HEK293 (cell line): ENCODE measurements around the gene ARHGDIG.
A peak's percentile ranks its signal among the peaks of the same experiment; 100 is the strongest.

Experiments used
- CTCF ChIA-PET: fragments of 350-600 bp; formaldehyde crosslinking; extraction: SDS; loops from one replicate; lab custom pipeline; 2021; ENCODE audit warnings: antibody characterized with exemption; lab: Yijun Ruan, JAX
- POLR2A ChIA-PET: fragments of 300-600 bp; formaldehyde crosslinking; extraction: SDS; loops from one replicate; lab custom pipeline; 2020; ENCODE audit warnings: antibody characterized with exemption, inconsistent platforms; lab: Yijun Ruan, JAX
- H3K27ac ChIP-seq: fragments of 200-500 bp; sonication (Bioruptor generic); 2 replicates; pipeline ENCODE4 v1.5.1; 2014; ENCODE audit warnings: low read depth, low read length, control low read depth, inconsistent platforms; ENCODE audit errors: extremely low read depth
- H3K36me3 ChIP-seq, 2 experiments: fragments of 200-500 bp in 1 of 2; sonication (Bioruptor generic) in 1 of 2; 1 replicate in 1 of 2; 2 replicates in 1 of 2; pipeline ENCODE4 v1.5.1; 2014 to 2017; ENCODE audit warnings: inconsistent platforms in 2 of 2, low read length in 2 of 2; ENCODE audit not compliant: control insufficient read depth in 2 of 2, insufficient read depth in 1 of 2
- H3K4me1 ChIP-seq: fragments of 200-500 bp; sonication (Bioruptor generic); 2 replicates; pipeline ENCODE4 v1.5.1; 2014; ENCODE audit warnings: mild to moderate bottlenecking, low read length, inconsistent platforms; ENCODE audit not compliant: control insufficient read depth, insufficient read depth
- H3K4me3 ChIP-seq: 2 replicates; pipeline ENCODE4 v1.5.1; 2011; ENCODE audit warnings: low read depth, mild to moderate bottlenecking, control low read depth, low read length, moderate library complexity
- H3K9me3 ChIP-seq: fragments of 200-500 bp; sonication (Bioruptor generic); 2 replicates; pipeline ENCODE4 v1.5.1; 2014; ENCODE audit warnings: low read depth, low read length, inconsistent platforms; ENCODE audit not compliant: control insufficient read depth, insufficient read depth
- BCL11A ChIP-seq: fragments of 450-650 bp; formaldehyde crosslinking; IDR thresholded peaks from 2 replicates; pipeline ENCODE4 v1.5.1; 2016; ENCODE audit warnings: low read depth, missing biosample characterization, missing genetic modification characterization
- GLIS2 ChIP-seq: fragments of 450-650 bp; formaldehyde crosslinking; IDR thresholded peaks from 2 replicates; pipeline ENCODE4 v1.5.1; 2016; ENCODE audit warnings: missing biosample characterization, missing genetic modification characterization
- KLF1 ChIP-seq: fragments of 450-650 bp; formaldehyde crosslinking; IDR thresholded peaks from 2 replicates; pipeline ENCODE4 v1.5.1; 2016; ENCODE audit warnings: missing biosample characterization, missing genetic modification characterization
- KLF7 ChIP-seq: fragments of 450-650 bp; formaldehyde crosslinking; IDR thresholded peaks from 2 replicates; pipeline ENCODE4 v1.5.1; 2016; ENCODE audit warnings: missing biosample characterization, missing genetic modification characterization, borderline replicate concordance
- MYNN ChIP-seq: fragments of 450-650 bp; formaldehyde crosslinking; IDR thresholded peaks from 2 replicates; pipeline ENCODE4 v1.5.1; 2016; ENCODE audit warnings: missing biosample characterization, missing genetic modification characterization, borderline replicate concordance
- OSR2 ChIP-seq: fragments of 450-650 bp; formaldehyde crosslinking; IDR thresholded peaks from 2 replicates; pipeline ENCODE4 v1.5.1; 2016; ENCODE audit warnings: missing biosample characterization, missing genetic modification characterization
- RBAK ChIP-seq: fragments of 450-650 bp; formaldehyde crosslinking; IDR thresholded peaks from 2 replicates; pipeline ENCODE4 v1.5.1; 2016; ENCODE audit warnings: missing biosample characterization, missing genetic modification characterization
- SCRT1 ChIP-seq: fragments of 450-650 bp; formaldehyde crosslinking; IDR thresholded peaks from 2 replicates; pipeline ENCODE4 v1.5.1; 2016; ENCODE audit warnings: missing biosample characterization, missing genetic modification characterization, borderline replicate concordance
- SP3 ChIP-seq: fragments of 450-650 bp; formaldehyde crosslinking; IDR thresholded peaks from 2 replicates; pipeline ENCODE4 v1.5.1; 2016; ENCODE audit warnings: missing biosample characterization, missing genetic modification characterization
- ZBTB1 ChIP-seq: fragments of 450-650 bp; formaldehyde crosslinking; IDR thresholded peaks from 2 replicates; pipeline ENCODE4 v1.5.1; 2016; ENCODE audit warnings: missing biosample characterization, missing genetic modification characterization
- ZIC2 ChIP-seq: fragments of 450-650 bp; formaldehyde crosslinking; IDR thresholded peaks from 2 replicates; pipeline ENCODE4 v1.5.1; 2016; ENCODE audit warnings: missing biosample characterization, missing genetic modification characterization
- ZNF214 ChIP-seq: fragments of 450-650 bp; formaldehyde crosslinking; IDR thresholded peaks from 2 replicates; pipeline ENCODE4 v1.5.1; 2017; ENCODE audit warnings: missing biosample characterization, mild to moderate bottlenecking, missing genetic modification characterization, borderline replicate concordance
- ZNF221 ChIP-seq: fragments of 450-650 bp; formaldehyde crosslinking; IDR thresholded peaks from 2 replicates; pipeline ENCODE4 v1.5.1; 2017; ENCODE audit warnings: missing biosample characterization, missing genetic modification characterization, borderline replicate concordance
- ZNF302 ChIP-seq: fragments of 450-650 bp; formaldehyde crosslinking; IDR thresholded peaks from 2 replicates; pipeline ENCODE4 v1.5.1; 2016; ENCODE audit warnings: missing biosample characterization, missing genetic modification characterization, low read depth
- ZNF335 ChIP-seq: fragments of 450-650 bp; formaldehyde crosslinking; conservative IDR thresholded peaks from 2 replicates; pipeline ENCODE4 v1.5.1; 2016; ENCODE audit warnings: missing biosample characterization, missing genetic modification characterization
- ZNF341 ChIP-seq: fragments of 450-650 bp; formaldehyde crosslinking; IDR thresholded peaks from 2 replicates; pipeline ENCODE4; 2016; ENCODE audit warnings: low read depth, missing biosample characterization, missing genetic modification characterization
- ZNF37A ChIP-seq: fragments of 450-650 bp; IDR thresholded peaks from 2 replicates; pipeline ENCODE4 v1.5.1; 2018; ENCODE audit warnings: missing biosample characterization, missing genetic modification characterization
- ZNF529 ChIP-seq: fragments of 450-650 bp; formaldehyde crosslinking; IDR thresholded peaks from 2 replicates; pipeline ENCODE4 v1.5.1; 2017; ENCODE audit warnings: missing genetic modification characterization, missing biosample characterization; ENCODE audit not compliant: insufficient replicate concordance
- ZNF561 ChIP-seq: fragments of 450-650 bp; IDR thresholded peaks from 2 replicates; pipeline ENCODE4 v1.5.1; 2018; ENCODE audit warnings: missing biosample characterization, missing genetic modification characterization, borderline replicate concordance
- ZNF664 ChIP-seq: fragments of 450-650 bp; formaldehyde crosslinking; IDR thresholded peaks from 2 replicates; pipeline ENCODE4 v1.5.1; 2016; ENCODE audit warnings: missing biosample characterization, missing genetic modification characterization
- ZNF670 ChIP-seq: fragments of 450-650 bp; formaldehyde crosslinking; IDR thresholded peaks from 2 replicates; pipeline ENCODE4 v1.5.1; 2016; ENCODE audit warnings: missing biosample characterization, missing genetic modification characterization, low read depth
- ZNF792 ChIP-seq: fragments of 450-650 bp; formaldehyde crosslinking; IDR thresholded peaks from 2 replicates; pipeline ENCODE4 v1.5.1; 2016; ENCODE audit warnings: missing biosample characterization, missing genetic modification characterization
- TF ChIP-seq, protein P1 (sequence below): fragments of 450-650 bp; formaldehyde crosslinking; IDR thresholded peaks from 2 replicates; pipeline ENCODE4 v1.5.1; 2017; ENCODE audit warnings: missing biosample characterization, missing genetic modification characterization
- TF ChIP-seq, protein P2 (sequence below): fragments of 450-650 bp; formaldehyde crosslinking; IDR thresholded peaks from 2 replicates; pipeline ENCODE4 v1.5.1; 2016; ENCODE audit warnings: missing biosample characterization, missing genetic modification characterization

ARHGDIG gene

DNA sequence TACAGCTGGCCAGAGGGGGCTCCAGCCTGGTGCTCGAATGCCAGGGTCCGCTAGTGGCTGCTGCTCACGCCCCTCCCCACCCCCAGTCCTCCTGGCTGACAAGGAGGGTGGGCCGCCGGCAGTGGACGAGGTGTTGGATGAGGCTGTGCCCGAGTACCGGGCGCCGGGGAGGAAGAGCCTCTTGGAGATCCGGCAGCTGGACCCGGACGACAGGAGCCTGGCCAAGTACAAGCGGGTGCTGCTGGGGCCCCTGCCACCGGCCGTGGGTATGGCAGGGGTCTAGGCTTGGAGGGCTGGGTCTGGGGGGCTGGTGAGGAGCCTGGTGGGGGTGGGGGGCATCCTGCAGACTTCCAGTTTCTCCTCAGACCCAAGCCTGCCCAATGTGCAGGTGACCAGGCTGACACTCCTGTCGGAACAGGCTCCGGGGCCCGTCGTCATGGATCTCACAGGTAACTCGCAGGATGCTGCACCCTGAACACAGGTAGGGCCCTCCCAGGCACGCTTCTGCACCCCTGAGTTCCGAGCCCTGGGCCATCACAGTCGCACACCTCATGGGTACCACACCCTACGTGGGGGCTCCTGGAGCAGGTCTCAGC lies 1.4 kb downstream of the ARHGDIG start:
- no peaks in the 10 kb centered on the region for H3K4me1 ChIP-seq
- no peak overlapping the region for H3K4me3 ChIP-seq
- ChIA-PET CTCF (interaction anchor here (0.7 kb wide), 1 partner anchor 174 kb away, joined by 4 read pairs; no protein-coding TSS in a partner anchor), POLR2A (no interaction called here)
- H3K27ac ChIP-seq = no peak overlapping the region
- peaks cover 0 to 11% of the 10 kb centered on the region in 2 experiments; a peak in 1 of 3 replicates for H3K36me3 ChIP-seq
- H3K9me3 ChIP-seq = no peaks in the 10 kb centered on the region
- no peak for TF ChIP-seq ZNF37A (tag by site-specific recombination)
- TF ChIP-seq, protein P1, sequence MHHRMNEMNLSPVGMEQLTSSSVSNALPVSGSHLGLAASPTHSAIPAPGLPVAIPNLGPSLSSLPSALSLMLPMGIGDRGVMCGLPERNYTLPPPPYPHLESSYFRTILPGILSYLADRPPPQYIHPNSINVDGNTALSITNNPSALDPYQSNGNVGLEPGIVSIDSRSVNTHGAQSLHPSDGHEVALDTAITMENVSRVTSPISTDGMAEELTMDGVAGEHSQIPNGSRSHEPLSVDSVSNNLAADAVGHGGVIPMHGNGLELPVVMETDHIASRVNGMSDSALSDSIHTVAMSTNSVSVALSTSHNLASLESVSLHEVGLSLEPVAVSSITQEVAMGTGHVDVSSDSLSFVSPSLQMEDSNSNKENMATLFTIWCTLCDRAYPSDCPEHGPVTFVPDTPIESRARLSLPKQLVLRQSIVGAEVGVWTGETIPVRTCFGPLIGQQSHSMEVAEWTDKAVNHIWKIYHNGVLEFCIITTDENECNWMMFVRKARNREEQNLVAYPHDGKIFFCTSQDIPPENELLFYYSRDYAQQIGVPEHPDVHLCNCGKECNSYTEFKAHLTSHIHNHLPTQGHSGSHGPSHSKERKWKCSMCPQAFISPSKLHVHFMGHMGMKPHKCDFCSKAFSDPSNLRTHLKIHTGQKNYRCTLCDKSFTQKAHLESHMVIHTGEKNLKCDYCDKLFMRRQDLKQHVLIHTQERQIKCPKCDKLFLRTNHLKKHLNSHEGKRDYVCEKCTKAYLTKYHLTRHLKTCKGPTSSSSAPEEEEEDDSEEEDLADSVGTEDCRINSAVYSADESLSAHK = 0 out of 2 replicates have a peak, but pooled peaks have one; percentile 3
- 0 out of 2 replicates have a peak, but pooled peaks have one; percentile 19 for TF ChIP-seq ZNF341

DNA sequence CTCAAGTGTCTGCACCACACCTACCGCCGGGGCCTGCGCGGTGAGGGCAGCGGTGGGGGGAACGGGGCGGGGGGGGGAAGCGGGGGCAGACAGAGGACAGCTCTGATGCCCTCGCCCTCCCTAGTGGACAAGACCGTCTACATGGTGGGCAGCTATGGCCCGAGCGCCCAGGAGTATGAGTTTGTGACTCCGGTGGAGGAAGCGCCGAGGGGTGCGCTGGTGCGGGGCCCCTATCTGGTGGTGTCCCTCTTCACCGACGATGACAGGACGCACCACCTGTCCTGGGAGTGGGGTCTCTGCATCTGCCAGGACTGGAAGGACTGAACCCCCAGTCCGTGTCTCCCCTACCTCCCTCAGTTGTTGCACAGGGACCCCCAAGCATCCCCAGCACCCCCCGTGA lies 2.1 kb downstream of the ARHGDIG start:
- CTCF ChIA-PET = no interaction called here
- no peaks in the 10 kb centered on the region for H3K4me1 ChIP-seq
- no peak overlapping the region for H3K4me3 ChIP-seq
- H3K27ac ChIP-seq = no peak overlapping the region
- no peaks in the 10 kb centered on the region for H3K9me3 ChIP-seq
- POLR2A ChIA-PET = no interaction called here
- peaks cover 0 to 19% of the 10 kb centered on the region in 2 experiments; a peak in 1 of 3 replicates for H3K36me3 ChIP-seq
- TF ChIP-seq SP3 (tag by site-specific recombination) = no peak
- no peak for TF ChIP-seq ZNF792 (tag by site-specific recombination)
- peak; percentile 16; the same call in 1 of the 2 replicates for TF ChIP-seq GLIS2 (tag by site-specific recombination)
- no peak for TF ChIP-seq BCL11A (tag by site-specific recombination)
- no peak for TF ChIP-seq ZBTB1 (tag by site-specific recombination)
- TF ChIP-seq, protein P2, sequence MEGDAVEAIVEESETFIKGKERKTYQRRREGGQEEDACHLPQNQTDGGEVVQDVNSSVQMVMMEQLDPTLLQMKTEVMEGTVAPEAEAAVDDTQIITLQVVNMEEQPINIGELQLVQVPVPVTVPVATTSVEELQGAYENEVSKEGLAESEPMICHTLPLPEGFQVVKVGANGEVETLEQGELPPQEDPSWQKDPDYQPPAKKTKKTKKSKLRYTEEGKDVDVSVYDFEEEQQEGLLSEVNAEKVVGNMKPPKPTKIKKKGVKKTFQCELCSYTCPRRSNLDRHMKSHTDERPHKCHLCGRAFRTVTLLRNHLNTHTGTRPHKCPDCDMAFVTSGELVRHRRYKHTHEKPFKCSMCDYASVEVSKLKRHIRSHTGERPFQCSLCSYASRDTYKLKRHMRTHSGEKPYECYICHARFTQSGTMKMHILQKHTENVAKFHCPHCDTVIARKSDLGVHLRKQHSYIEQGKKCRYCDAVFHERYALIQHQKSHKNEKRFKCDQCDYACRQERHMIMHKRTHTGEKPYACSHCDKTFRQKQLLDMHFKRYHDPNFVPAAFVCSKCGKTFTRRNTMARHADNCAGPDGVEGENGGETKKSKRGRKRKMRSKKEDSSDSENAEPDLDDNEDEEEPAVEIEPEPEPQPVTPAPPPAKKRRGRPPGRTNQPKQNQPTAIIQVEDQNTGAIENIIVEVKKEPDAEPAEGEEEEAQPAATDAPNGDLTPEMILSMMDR (tag by site-specific recombination) = no peak
- no peak for TF ChIP-seq ZNF214 (tag by site-specific recombination)

DNA sequence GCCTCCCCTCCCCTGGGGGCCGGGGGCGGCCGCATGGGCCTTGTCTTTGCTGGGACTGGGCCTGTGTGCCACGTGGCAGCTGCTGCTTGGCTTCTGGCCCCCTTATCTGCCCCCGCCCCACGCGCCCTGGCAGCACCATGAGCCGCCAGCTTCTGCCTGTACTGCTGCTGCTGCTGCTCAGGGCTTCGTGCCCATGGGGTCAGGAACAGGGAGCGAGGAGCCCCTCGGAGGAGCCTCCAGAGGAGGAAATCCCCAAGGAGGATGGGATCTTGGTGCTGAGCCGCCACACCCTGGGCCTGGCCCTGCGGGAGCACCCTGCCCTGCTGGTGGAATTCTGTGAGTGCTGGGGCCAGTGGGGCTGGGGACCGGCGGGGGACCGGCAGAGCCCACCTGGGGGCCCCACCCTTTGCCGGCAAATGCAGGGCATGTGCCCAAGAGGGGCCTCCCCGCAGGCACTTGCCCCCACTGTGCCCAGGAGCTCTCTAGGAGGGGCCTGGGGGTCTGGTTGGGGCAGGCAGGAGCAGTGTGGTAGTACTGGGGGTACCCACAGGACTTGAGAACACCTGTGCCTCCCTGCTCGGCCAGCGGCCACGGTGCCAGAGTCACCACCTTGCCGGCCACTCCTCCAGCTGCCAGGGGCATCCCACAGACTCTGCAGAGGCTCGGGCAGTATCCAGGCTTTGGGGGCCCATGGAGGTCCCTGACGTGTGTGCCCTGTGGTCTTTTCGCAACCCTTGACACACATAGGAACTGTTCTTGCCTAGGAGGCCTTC lies 2.8 kb downstream of the ARHGDIG start, which contains the start of gene PDIA2:
PDIA2 (plus strand) TSS at position 132 of the 773 bp plus-strand sequence; CDS start at position 138, 6 bp downstream.
- no peaks in the 10 kb centered on the region for H3K9me3 ChIP-seq
- peaks cover 0 to 25% of the 10 kb centered on the region in 2 experiments; a peak in 1 of 3 replicates for H3K36me3 ChIP-seq
- ChIA-PET POLR2A (no interaction called here), CTCF (interaction anchor here (0.8 kb wide), 1 partner anchor 10 kb away, joined by 3 read pairs; no protein-coding TSS in a partner anchor)
- no peak within 1 kb of the TSS for H3K4me3 ChIP-seq
- H3K27ac ChIP-seq = no peak within 1 kb of the TSS
- TF ChIP-seq OSR2 (tag by site-specific recombination) = peak; percentile 25; the same call in 1 of the 2 replicates
- no peak for TF ChIP-seq SCRT1 (tag by site-specific recombination)
- TF ChIP-seq KLF7 (tag by site-specific recombination) = no peak
- no peak for TF ChIP-seq ZNF529 (tag by site-specific recombination)
- no peak for TF ChIP-seq ZNF335 (tag by site-specific recombination)
- no peak for TF ChIP-seq ZNF221 (tag by site-specific recombination)
- TF ChIP-seq KLF1 (tag by site-specific recombination) = peak; percentile 23; the same call in 1 of the 2 replicates
- TF ChIP-seq RBAK (tag by site-specific recombination) = no peak
- peak; percentile 82 for TF ChIP-seq ZIC2 (tag by site-specific recombination)
- TF ChIP-seq ZNF664 (tag by site-specific recombination) = no peak
- no peak for TF ChIP-seq MYNN (tag by site-specific recombination)
- no peak for TF ChIP-seq ZNF561 (tag by site-specific recombination)
- no peak for TF ChIP-seq ZNF302
- no peak for TF ChIP-seq ZNF670 (tag by site-specific recombination)
- TF ChIP-seq, all 188 proteins: peak for 3
- H3K4me1 ChIP-seq = no peaks in the 10 kb centered on the region
